Measurements from ENCODE around the gene PPEF2.

PPEF2 gene

GRCh38 chr4:75898536-75898935 is 3.7 kb downstream of the PPEF2 start:
- TF ChIP-seq FOXM1 (IDR thresholded peaks at IDR 0.05; ENCODE audit: borderline replicate concordance, low read depth) (no peak), TCF12 (IDR thresholded peaks at IDR 0.05; ENCODE audit: low read depth) (no peak), YY1 (IDR thresholded peaks at IDR 0.05; ENCODE audit: low read depth) (no peak), TAF1 (IDR thresholded peaks at IDR 0.05; ENCODE audit: low read depth) (no peak), USF1 (IDR thresholded peaks at IDR 0.05) (no peak), MAX (IDR thresholded peaks at IDR 0.05) (no peak)

GRCh38 chr4:75895744-75896314 is 6.4 kb downstream of the PPEF2 start:
- peak; percentile 53 for TF ChIP-seq RAD21 (IDR thresholded peaks at IDR 0.05; ENCODE audit: low read depth)
- TF ChIP-seq TAF1 (IDR thresholded peaks at IDR 0.05; ENCODE audit: low read depth) = no peak

- TF ChIP-seq ZBTB7A (IDR thresholded peaks at IDR 0.05; ENCODE audit: low read depth) = no peak
- TF ChIP-seq RAD21 (IDR thresholded peaks at IDR 0.05; ENCODE audit: low read depth) = no peak
- no peak for TF ChIP-seq TCF12 (IDR thresholded peaks at IDR 0.05; ENCODE audit: low read depth)
- no peak for TF ChIP-seq NFIC (IDR thresholded peaks at IDR 0.05)
- no peak for TF ChIP-seq USF1 (IDR thresholded peaks at IDR 0.05)
- no peak for TF ChIP-seq TAF1 (IDR thresholded peaks at IDR 0.05; ENCODE audit: low read depth)
- TF ChIP-seq CREB1 (IDR thresholded peaks at IDR 0.05; ENCODE audit: low read depth) = no peak
- TF ChIP-seq TEAD4 (IDR thresholded peaks at IDR 0.05) = no peak
- no peak for TF ChIP-seq EP300 (IDR thresholded peaks at IDR 0.05; ENCODE audit: borderline replicate concordance)
- no peak for TF ChIP-seq FOXM1 (IDR thresholded peaks at IDR 0.05; ENCODE audit: borderline replicate concordance, low read depth)
- TF ChIP-seq REST (IDR thresholded peaks at IDR 0.05; ENCODE audit: low read depth) = no peak
- TF ChIP-seq YY1 (IDR thresholded peaks at IDR 0.05; ENCODE audit: low read depth) = no peak
- no peak for TF ChIP-seq EGR1 (IDR thresholded peaks at IDR 0.05)
- TF ChIP-seq CEBPB (IDR thresholded peaks at IDR 0.05) = no peak
- no peak for TF ChIP-seq MAX (IDR thresholded peaks at IDR 0.05)
These were observed 9.7 kb downstream of the PPEF2 start for GRCh38 chr4:75892508-75892907.

GRCh38 chr4:75891611-75892010 is 10.6 kb downstream of the PPEF2 start:
- no peak for TF ChIP-seq MAX (IDR thresholded peaks at IDR 0.05)
- no peak for TF ChIP-seq FOXM1 (IDR thresholded peaks at IDR 0.05; ENCODE audit: borderline replicate concordance, low read depth)
- no peak for TF ChIP-seq CEBPB (IDR thresholded peaks at IDR 0.05)
- TF ChIP-seq TAF1 (IDR thresholded peaks at IDR 0.05; ENCODE audit: low read depth) = no peak
- no peak for TF ChIP-seq YY1 (IDR thresholded peaks at IDR 0.05; ENCODE audit: low read depth)
- no peak for TF ChIP-seq ZBTB7A (IDR thresholded peaks at IDR 0.05; ENCODE audit: low read depth)
- no peak for TF ChIP-seq TEAD4 (IDR thresholded peaks at IDR 0.05)
- no peak for TF ChIP-seq RAD21 (IDR thresholded peaks at IDR 0.05; ENCODE audit: low read depth)
- TF ChIP-seq EP300 (IDR thresholded peaks at IDR 0.05; ENCODE audit: borderline replicate concordance) = no peak
- no peak for TF ChIP-seq CREB1 (IDR thresholded peaks at IDR 0.05; ENCODE audit: low read depth)
- no peak for TF ChIP-seq TCF12 (IDR thresholded peaks at IDR 0.05; ENCODE audit: low read depth)
- TF ChIP-seq REST (IDR thresholded peaks at IDR 0.05; ENCODE audit: low read depth) = no peak
- TF ChIP-seq NFIC (IDR thresholded peaks at IDR 0.05) = no peak
- no peak for TF ChIP-seq EGR1 (IDR thresholded peaks at IDR 0.05)
- no peak for TF ChIP-seq USF1 (IDR thresholded peaks at IDR 0.05)

GRCh38 chr4:75889537-75890199 is 12.6 kb downstream of the PPEF2 start:
- no peak for TF ChIP-seq MAX (IDR thresholded peaks at IDR 0.05)
- no peak for TF ChIP-seq ZBTB7A (IDR thresholded peaks at IDR 0.05; ENCODE audit: low read depth)
- no peak for TF ChIP-seq FOXM1 (IDR thresholded peaks at IDR 0.05; ENCODE audit: borderline replicate concordance, low read depth)
- no peak for TF ChIP-seq RAD21 (IDR thresholded peaks at IDR 0.05; ENCODE audit: low read depth)
- TF ChIP-seq NFIC (IDR thresholded peaks at IDR 0.05) = no peak
- TF ChIP-seq USF1 (IDR thresholded peaks at IDR 0.05) = no peak
- no peak for TF ChIP-seq REST (IDR thresholded peaks at IDR 0.05; ENCODE audit: low read depth)
